ENCODE data around the gene FIBP. TPM values are rescaled to one million over a fixed set of nuclear protein-coding genes. Genes with fewer than 3 reads are reported as not detected.

Gene FIBP
- total RNA-seq, 1 donor from 2014 or later = 76.5 TPM

GRCh38 chr11:65870307-65870658 lies 18.0 kb downstream of the FIBP start:
- no peaks in the 10 kb centered on the region for H3K9me3 Mint-ChIP-seq

GRCh38 chr11:65869643-65870306 lies 18.5 kb downstream of the FIBP start:
- ATAC-seq (ENCODE audit: low read depth) = no peak
- intact Hi-C loops (cut with micrococcal nuclease) = no loop called here
- no peak for TF ChIP-seq CTCF (IDR thresholded peaks at IDR 0.05)
- POLR2A ChIA-PET = interaction anchor here (0.6 to 5.2 kb wide), 6 partner anchors 11 to 556 kb away, joined by 3 to 113 read pairs (median 6); partner anchors contain the start of genes CCDC85B, CFL1 and MUS81
- no peak overlapping the region for H3K4me3 Mint-ChIP-seq
- peaks cover 20% of the 10 kb centered on the region for H3K4me1 Mint-ChIP-seq
- H3K36me3 Mint-ChIP-seq (ENCODE audit: low read depth) = peaks cover 23% of the 10 kb centered on the region
- no peaks in the 10 kb centered on the region for H3K9me3 Mint-ChIP-seq
- CTCF ChIA-PET = interaction anchor here (1.3 to 2.8 kb wide), 3 partner anchors 10 to 18 kb away, joined by 4 to 10 read pairs (median 5); partner anchors contain the start of genes FIBP and MUS81
- DNase-seq = no peak
- peaks cover 5% of the 10 kb centered on the region for H3K27me3 Mint-ChIP-seq
- H3K27ac Mint-ChIP-seq = no peak overlapping the region

More at GRCh38 chr11:65870307-65870658, 18.0 kb downstream of the FIBP start:
- Mint-ChIP-seq H3K4me3 (peak overlapping the region; percentile 7), H3K27ac (no peak overlapping the region), H3K4me1 (peaks cover 20% of the 10 kb centered on the region), H3K27me3 (peaks cover 5% of the 10 kb centered on the region), H3K36me3 (ENCODE audit: low read depth) (peaks cover 18% of the 10 kb centered on the region)
- no peak for DNase-seq
- intact Hi-C loops (cut with micrococcal nuclease) = no loop called here
- TF ChIP-seq CTCF (IDR thresholded peaks at IDR 0.05) = no peak
- ATAC-seq (ENCODE audit: low read depth) = no peak
- ChIA-PET CTCF (interaction anchor here (1.7 to 2.8 kb wide), 2 partner anchors 11 to 14 kb away, joined by 10 to 11 read pairs; partner anchors contain the start of gene MUS81), POLR2A (interaction anchor here (1.4 to 5.2 kb wide), 5 partner anchors 11 to 37 kb away, joined by 3 to 113 read pairs (median 6); partner anchors contain the start of genes CCDC85B, CFL1 and MUS81)

- H3K27me3 Mint-ChIP-seq = peaks cover 5% of the 10 kb centered on the region
- TF ChIP-seq CTCF (IDR thresholded peaks at IDR 0.05) = no peak
- no peak overlapping the region for H3K27ac Mint-ChIP-seq
Measured at GRCh38 chr11:65868907-65869306, 19.4 kb downstream of the FIBP start.

GRCh38 chr11:65868076-65868667 lies 20.1 kb downstream of the FIBP start:
- ChIA-PET CTCF (interaction anchor here (1.5 to 2.8 kb wide), 2 partner anchors 9 to 16 kb away, joined by 5 to 10 read pairs; partner anchors contain the start of gene MUS81), POLR2A (interaction anchor here (0.9 to 5.2 kb wide), 5 partner anchors 9 to 35 kb away, joined by 4 to 113 read pairs (median 5); partner anchors contain the start of genes CCDC85B, CFL1 and MUS81)
- intact Hi-C loops (cut with micrococcal nuclease) = loop anchor here (1.0 kb wide), 1 partner anchor 8 kb away; the partner anchor contains the start of gene MUS81
- Mint-ChIP-seq H3K27me3 (peaks cover 3% of the 10 kb centered on the region), H3K27ac (no peak overlapping the region), H3K9me3 (no peaks in the 10 kb centered on the region), H3K36me3 (ENCODE audit: low read depth) (peaks cover 38% of the 10 kb centered on the region), H3K4me1 (peaks cover 12% of the 10 kb centered on the region), H3K4me3 (no peak overlapping the region)
- DNase-seq (no peak), ATAC-seq (ENCODE audit: low read depth) (peak; percentile 69)
- TF ChIP-seq CTCF (IDR thresholded peaks at IDR 0.05) = no peak

More at GRCh38 chr11:65868907-65869306, 19.4 kb downstream of the FIBP start:
- Mint-ChIP-seq H3K9me3 (no peaks in the 10 kb centered on the region), H3K4me3 (no peak overlapping the region), H3K4me1 (peaks cover 18% of the 10 kb centered on the region), H3K36me3 (ENCODE audit: low read depth) (peaks cover 31% of the 10 kb centered on the region)
- DNase-seq (no peak), ATAC-seq (ENCODE audit: low read depth) (no peak)
- ChIA-PET CTCF (interaction anchor here (1.3 to 2.8 kb wide), 3 partner anchors 9 to 19 kb away, joined by 4 to 10 read pairs (median 5); partner anchors contain the start of genes FIBP and MUS81), POLR2A (interaction anchor here (0.5 to 5.2 kb wide), 7 partner anchors 10 to 93 kb away, joined by 3 to 113 read pairs (median 5); partner anchors contain the start of genes CCDC85B, CFL1 and MUS81)
- intact Hi-C loops (cut with micrococcal nuclease) = loop anchor here (1.0 kb wide), 1 partner anchor 9 kb away; the partner anchor contains the start of gene MUS81
